ENCODE measurements around the gene PRR16.

The PRR16 gene

DNA sequence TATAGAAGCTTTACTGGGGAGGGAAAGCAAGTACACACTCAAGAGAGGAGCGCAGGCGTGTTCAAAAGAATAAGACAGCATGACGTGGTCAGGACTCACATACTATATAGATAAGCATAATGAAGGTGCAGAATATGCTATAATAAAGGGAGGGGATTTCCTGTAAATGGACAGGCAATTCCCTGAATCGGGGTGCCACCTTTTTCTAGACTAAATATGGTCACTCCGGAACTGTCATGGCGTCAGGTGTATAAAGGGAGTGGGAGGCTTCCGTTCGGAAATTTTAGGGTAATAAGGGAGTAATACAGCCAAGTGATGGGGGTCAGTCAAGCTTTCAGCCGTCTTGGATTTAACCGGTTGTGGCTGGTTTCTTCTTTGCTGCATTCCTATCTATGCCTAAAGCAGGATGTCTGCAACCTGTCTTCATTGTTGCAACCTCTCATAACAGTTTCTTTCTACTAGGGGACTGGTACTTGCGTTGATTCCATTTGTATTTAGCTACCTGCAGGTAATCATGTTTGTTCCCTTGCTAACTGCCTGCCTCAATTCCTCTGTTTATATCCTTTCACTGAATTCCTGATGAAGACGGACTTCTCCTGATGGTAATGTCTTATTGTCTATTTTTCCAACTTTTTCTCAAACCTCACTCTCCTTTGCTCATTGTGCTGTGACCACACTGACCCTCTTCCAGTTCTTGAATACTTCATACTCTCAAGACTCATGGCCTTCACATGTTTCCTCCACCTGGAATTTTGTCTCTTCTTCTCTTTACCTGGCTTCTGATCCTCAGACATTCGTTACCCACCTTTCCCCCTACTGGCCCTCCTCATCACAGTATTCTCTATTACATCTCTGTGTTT lies 48.9 kb downstream of the PRR16 start:
- H3K4me3 ChIP-seq (ENCODE audit: low read depth, low read length) = no peak overlapping the region

DNA sequence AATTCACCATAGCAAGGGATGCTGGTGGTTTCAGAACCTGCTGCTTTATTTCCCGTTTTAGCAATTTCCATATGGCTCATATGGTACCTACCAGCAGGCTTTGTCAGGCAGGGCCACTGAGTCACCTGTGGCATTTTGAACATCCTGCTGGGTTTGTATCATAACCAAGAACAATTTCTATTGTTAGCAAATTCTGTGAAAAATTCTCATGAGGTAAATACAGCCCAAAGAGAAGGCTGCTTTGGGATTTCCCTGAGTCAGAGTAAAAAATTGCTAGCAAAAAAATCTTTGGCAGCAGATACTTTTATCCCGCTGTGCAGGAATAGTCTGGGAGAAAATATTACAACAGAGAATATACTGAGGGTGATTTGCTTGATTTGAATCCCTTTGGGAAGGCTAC lies 52.7 kb downstream of the PRR16 start:
- H3K4me3 ChIP-seq (ENCODE audit: low read depth, low read length) = no peak overlapping the region

DNA sequence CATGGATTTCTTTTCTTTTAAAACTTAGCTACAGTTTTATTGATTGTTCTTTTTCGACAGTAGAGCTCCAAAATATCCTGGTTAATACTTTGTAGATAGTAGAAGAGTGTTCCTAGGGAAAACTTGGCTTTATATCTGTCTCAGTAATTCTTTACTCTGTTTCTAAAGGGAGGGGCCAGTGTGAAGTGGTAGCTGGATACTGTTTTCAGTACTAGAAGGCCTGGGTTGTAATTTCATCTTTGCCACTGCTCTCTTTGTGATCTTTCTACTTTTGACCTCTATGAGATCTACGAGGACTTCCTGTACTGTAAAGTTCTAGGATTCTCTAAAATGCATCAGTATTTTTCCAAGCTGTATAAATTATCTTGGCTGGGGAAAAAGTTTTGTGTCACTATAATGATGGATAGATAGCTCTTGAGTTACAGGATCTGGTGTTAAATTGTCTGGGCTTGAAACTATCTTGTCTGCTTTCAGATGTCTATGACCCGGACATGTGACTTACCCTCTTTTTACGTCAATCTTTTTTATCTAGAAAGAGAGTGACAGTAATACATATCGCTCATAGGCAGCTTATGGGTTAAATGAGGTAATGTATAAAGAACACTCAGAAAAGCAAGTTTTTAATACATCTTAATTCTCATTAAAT lies 53.6 kb downstream of the PRR16 start:
- no peak overlapping the region for H3K4me3 ChIP-seq (ENCODE audit: low read depth, low read length)

- no peak overlapping the region for H3K4me3 ChIP-seq (ENCODE audit: low read depth, low read length)
These were observed 54.5 kb downstream of the PRR16 start for GRCh38 chr5:120518581-120518980.

DNA sequence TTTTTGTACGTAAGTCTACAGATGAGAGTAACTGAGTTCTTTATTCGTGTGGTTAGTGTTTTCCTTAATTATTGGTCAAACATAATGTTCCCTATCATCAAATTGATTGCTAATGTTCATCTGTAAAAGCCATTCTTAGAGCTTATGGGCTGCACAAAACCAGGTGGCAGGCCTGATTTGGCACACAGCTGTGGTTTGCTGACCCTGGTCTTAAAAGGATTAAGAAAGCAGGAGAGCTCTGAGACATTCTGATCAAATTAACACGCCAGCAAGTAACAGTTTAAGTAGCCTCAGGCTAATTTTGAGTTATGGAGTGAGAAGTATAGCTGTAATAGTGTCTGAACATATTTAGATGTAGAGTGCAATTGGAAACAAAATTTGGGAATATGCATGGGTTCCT lies 63.2 kb downstream of the PRR16 start:
- no peak overlapping the region for H3K4me3 ChIP-seq (ENCODE audit: low read depth, low read length)

GRCh38 chr5:120528609-120529008 lies 64.5 kb downstream of the PRR16 start:
- H3K4me3 ChIP-seq (ENCODE audit: low read depth, low read length) = no peak overlapping the region

- H3K4me3 ChIP-seq (ENCODE audit: low read depth, low read length) = no peak overlapping the region
These were observed 65.3 kb downstream of the PRR16 start for GRCh38 chr5:120529386-120529785.

GRCh38 chr5:120531215-120531614 lies 67.1 kb downstream of the PRR16 start:
- H3K4me3 ChIP-seq (ENCODE audit: low read depth, low read length) = no peak overlapping the region

DNA sequence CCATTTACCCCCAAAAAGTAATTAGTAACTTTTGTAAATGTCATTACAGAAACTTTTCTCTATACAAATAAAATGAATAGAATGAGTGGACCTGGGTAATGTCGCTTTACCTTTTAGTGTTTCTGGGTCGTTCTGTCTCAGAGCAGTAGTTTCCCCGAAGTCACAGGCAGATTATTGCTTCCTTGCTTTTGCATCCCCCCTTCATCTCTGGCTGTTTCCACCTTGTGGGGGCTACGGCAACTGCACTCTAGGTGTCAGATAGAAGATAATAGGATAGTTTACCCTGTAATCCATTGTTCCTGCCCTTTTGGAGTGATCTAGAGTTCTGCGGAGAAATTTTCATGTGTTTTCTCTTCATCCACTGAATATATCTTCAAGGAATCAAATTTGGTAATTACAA lies 68.7 kb downstream of the PRR16 start:
- H3K4me3 ChIP-seq (ENCODE audit: low read depth, low read length) = no peak overlapping the region

DNA sequence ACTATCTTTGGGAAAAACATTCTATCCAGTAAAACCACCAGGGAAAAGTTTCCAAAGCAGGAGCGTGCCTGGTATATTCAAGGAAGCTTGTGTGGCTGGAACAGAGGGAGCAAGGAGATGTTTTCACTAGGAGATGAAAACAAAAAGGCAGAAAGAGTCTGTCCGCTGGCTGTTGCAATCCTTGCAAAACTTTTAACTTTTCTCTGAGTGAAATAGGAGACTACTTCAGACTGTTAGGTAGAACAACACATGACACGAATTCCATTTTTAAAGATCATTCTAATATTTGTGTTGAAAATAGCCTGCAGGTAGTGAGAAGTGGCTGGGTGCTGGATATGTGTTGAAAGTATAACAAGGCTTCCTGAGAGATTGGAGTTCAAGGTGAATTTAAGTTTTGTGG lies 69.5 kb downstream of the PRR16 start:
- no peak overlapping the region for H3K4me3 ChIP-seq (ENCODE audit: low read depth, low read length)

DNA sequence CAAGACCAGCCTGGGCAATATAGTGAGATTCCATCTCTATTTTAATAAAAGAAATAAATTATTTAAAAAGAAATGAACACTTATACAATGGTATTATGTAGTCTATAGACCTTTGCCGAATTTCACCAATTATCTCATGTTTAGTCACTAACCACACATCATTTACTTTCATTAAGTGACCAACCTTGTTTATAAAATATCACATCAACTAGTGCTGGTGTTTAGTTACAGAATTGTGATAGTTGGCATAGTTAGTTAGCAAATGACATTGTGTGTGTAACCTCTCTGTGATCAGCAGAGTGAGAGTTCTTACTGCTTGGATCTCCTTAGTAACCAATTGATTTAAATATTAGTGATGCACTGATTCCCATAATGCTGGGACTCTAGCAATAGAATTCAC lies 71.8 kb downstream of the PRR16 start:
- H3K4me3 ChIP-seq (ENCODE audit: low read depth, low read length) = no peak overlapping the region

DNA sequence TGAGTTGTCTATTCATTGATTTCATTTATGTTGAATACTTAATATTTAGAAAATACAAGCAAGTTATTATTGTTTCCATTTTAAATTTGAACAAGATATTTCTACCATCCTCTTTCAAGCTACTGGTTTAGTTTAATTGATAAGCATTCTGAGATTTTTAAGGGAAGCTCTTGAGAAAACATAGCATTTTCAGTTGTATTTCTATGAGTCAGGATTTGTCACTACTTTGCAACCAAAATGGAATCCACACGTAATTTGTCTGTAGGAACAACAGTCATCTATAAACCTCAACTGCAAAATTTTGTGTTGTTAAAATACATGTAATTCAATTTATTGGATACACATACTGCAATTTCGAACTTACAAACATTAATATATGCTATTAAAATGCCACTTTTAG lies 74.0 kb downstream of the PRR16 start:
- no peak overlapping the region for H3K4me3 ChIP-seq (ENCODE audit: low read depth, low read length)

DNA sequence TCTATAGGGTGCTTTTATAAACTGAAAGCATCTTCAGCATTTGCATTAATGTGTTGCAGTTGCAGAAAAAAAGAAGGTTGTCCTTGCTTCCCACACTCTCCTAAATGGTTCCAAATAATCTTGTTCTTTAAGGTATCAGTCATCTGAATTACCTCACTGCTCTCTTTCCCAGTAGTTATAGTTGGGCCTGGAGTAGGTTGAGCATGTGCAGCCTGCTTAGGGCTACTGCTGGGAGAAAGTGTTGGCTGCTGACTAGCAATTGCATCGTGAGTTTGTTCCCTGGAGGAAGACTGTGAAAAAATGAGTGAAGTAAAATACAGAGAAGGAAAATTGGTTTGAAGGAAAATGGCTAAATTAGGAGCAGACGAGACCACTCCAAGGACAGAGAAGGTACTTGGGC lies 74.5 kb downstream of the PRR16 start:
- no peak overlapping the region for H3K4me3 ChIP-seq (ENCODE audit: low read depth, low read length)

DNA sequence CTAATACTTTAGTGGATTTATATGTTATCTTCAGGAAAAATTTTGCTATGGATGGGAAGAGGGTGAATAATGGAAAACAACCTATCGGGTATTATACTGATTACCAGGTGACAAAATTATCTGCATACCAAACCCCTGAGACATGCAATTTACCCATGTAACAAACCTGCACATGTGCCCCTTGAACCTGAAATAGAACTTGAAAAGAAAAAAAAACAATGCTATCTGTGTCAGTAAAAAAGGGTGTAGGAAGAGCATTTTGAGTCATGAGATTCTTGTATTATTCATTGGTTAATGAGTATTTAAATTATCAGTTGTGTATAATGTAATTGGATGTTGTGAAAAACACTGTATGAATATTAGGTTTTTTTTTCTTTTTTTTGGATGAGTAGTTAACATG lies 75.4 kb downstream of the PRR16 start:
- H3K4me3 ChIP-seq (ENCODE audit: low read depth, low read length) = no peak overlapping the region

DNA sequence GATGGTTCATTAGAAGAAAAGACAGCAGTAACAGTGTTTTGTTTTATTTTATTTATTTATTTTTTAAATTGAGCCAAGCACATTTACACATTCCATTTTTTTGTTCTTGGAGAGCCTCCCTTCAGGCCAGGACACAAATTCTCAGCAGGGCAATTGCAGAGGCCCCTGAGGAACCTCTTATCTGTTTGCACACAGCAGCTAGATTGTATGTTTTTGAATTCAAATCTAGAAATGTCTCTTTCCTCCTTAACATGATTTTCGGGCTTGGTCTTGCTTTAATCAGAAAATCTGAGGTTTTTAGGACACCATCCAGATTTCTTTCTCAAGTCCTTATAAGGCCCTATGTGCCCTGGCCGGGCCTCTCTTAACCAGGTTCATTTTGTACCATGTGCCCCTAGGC lies 76.0 kb downstream of the PRR16 start:
- no peak overlapping the region for H3K4me3 ChIP-seq (ENCODE audit: low read depth, low read length)

- no peak overlapping the region for H3K4me3 ChIP-seq (ENCODE audit: low read depth, low read length)
These were observed 79.9 kb downstream of the PRR16 start for GRCh38 chr5:120544043-120544442.

GRCh38 chr5:120545007-120545406 lies 80.9 kb downstream of the PRR16 start:
- no peak overlapping the region for H3K4me3 ChIP-seq (ENCODE audit: low read depth, low read length)

DNA sequence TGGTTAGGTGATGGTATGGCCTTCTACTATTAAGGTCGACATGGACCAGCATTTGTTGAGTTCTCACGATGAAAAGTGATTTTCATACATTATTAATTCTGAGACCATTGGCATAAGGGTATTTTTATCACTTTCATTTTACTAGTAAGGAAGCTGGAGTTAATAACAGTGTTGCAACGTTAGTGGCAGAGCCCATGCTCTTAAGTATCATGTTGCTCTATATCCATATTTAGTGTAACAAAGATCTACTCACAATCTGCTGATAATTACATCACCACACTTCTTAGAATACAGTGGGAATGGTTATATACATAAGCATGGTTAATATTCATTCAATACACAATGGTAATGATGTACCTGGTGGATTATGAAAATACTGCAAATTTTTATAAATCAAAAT lies 81.9 kb downstream of the PRR16 start:
- H3K4me3 ChIP-seq (ENCODE audit: low read depth, low read length) = no peak overlapping the region

GRCh38 chr5:120546922-120547321 lies 82.8 kb downstream of the PRR16 start:
- H3K4me3 ChIP-seq (ENCODE audit: low read depth, low read length) = no peak overlapping the region

DNA sequence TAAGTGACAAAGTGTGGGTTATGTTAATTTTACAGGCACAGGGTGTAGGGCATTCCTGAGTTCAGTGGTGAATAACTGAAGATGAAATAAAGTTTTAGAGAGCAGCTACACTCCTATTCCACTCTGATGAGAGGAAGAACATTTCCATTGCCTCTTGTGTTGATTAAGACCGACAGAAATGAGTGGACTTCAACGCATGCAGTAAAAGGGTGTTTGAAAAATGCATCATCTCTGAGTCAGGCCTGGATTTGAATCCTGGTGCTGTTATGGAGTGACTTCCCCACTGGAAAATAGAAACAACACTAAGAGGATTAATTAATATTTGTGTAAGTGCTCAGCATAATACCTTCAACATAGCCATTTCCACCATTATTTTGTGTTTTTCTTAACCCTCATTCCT lies 86.3 kb downstream of the PRR16 start:
- no peak overlapping the region for H3K4me3 ChIP-seq (ENCODE audit: low read depth, low read length)

DNA sequence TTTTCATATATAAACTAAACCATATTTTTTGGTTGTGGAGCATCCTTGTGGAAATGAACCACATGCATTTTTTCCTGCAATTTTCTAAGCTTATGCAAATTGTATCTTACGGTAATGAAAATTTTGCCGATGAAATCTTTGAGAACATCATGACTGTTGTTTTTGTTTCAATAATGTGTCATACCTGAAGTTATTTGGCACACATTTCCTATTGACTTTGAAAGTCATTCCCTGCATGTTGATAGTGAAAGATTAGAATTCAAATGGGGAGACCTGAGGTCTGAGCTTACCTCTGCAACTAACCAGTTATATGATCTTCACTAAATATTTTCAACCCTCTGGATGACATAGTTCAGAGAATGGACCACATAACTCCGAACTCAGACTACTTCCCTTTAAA lies 88.5 kb downstream of the PRR16 start:
- no peak overlapping the region for H3K4me3 ChIP-seq (ENCODE audit: low read depth, low read length)

- no peak overlapping the region for H3K4me3 ChIP-seq (ENCODE audit: low read depth, low read length)
These were observed 91.2 kb downstream of the PRR16 start for GRCh38 chr5:120555345-120555744.

- H3K4me3 ChIP-seq (ENCODE audit: low read depth, low read length) = no peak overlapping the region
These were observed 99.9 kb downstream of the PRR16 start for GRCh38 chr5:120564013-120564412.

Measured in iPS-11a (cell line).